DOHH2 (cell line): ENCODE measurements around the gene KIF26B.

Experiments used
- H3F3A ChIP-seq: fragments of 200-600 bp; sonication (generic), shearing (Covaris generic); 2 replicates; pipeline ENCODE4 v1.6.0; 2016; ENCODE audit warnings: antibody characterized with exemption, mild to moderate bottlenecking; ENCODE audit not compliant: control insufficient read depth, insufficient read depth
- H3K27ac ChIP-seq: fragments of 200-600 bp; sonication (generic); 2 replicates; pipeline ENCODE4 v1.5.1; 2014; ENCODE audit warnings: low read depth, mild to moderate bottlenecking, low read length, moderate library complexity
- H3K27me3 ChIP-seq: fragments of 200-600 bp; sonication (generic); 2 replicates; pipeline ENCODE4 v1.6.1; 2014; ENCODE audit warnings: mild to moderate bottlenecking, low read length, mixed read lengths; ENCODE audit not compliant: control insufficient read depth
- H3K36me3 ChIP-seq: fragments of 200-600 bp; sonication (generic); 2 replicates; pipeline ENCODE4 v1.6.1; 2014; ENCODE audit warnings: mild to moderate bottlenecking, low read length, moderate library complexity, mixed read lengths; ENCODE audit not compliant: control insufficient read depth
- H3K4me1 ChIP-seq: fragments of 200-600 bp; sonication (generic); 2 replicates; pipeline ENCODE4 v1.6.1; 2014; ENCODE audit warnings: mild to moderate bottlenecking, low read length, mixed read lengths; ENCODE audit not compliant: control insufficient read depth
- H3K4me2 ChIP-seq: fragments of 200-600 bp; sonication (generic); 2 replicates; pipeline ENCODE4 v1.6.0; 2014; ENCODE audit warnings: mild to moderate bottlenecking, low read length, moderate library complexity
- H3K4me3 ChIP-seq: fragments of 200-600 bp; sonication (generic); 2 replicates; pipeline ENCODE4 v1.5.1; 2014; ENCODE audit warnings: mild to moderate bottlenecking, low read length, mixed read lengths
- H3K79me2 ChIP-seq: fragments of 200-600 bp; sonication (generic); 2 replicates; pipeline ENCODE4 v1.6.1; 2014; ENCODE audit warnings: mild to moderate bottlenecking, low read length, mixed read lengths; ENCODE audit not compliant: control insufficient read depth
- H3K9me2 ChIP-seq: fragments of 200-600 bp; sonication (generic); replicated peaks from 2 replicates; pipeline ENCODE4 v1.6.1; 2014; ENCODE audit warnings: mild to moderate bottlenecking, low read length, mixed read lengths; ENCODE audit not compliant: control insufficient read depth
- H3K9me3 ChIP-seq: fragments of 200-600 bp; sonication (generic); 2 replicates; pipeline ENCODE4 v1.6.1; 2014; ENCODE audit warnings: antibody characterized with exemption, low read length, mixed read lengths; ENCODE audit not compliant: control insufficient read depth, insufficient read depth
- H4K20me1 ChIP-seq: fragments of 200-600 bp; sonication (generic); 2 replicates; pipeline ENCODE4 v1.6.0; 2014; ENCODE audit warnings: low read depth, mild to moderate bottlenecking, antibody characterized with exemption, low read length, moderate library complexity; ENCODE audit not compliant: control insufficient read depth, insufficient read depth
- EZH2phosphoT487 ChIP-seq: fragments of 200-600 bp; sonication (generic); IDR thresholded peaks from 2 replicates; pipeline ENCODE4 v1.6.1; 2017; ENCODE audit warnings: borderline replicate concordance, mild to moderate bottlenecking, antibody characterized with exemption, low read length, moderate library complexity, mixed read lengths
- TF ChIP-seq, protein P1 (sequence below): fragments of 200-600 bp; sonication (generic); IDR thresholded peaks from one replicate; pipeline ENCODE4 v1.5.1; 2014; ENCODE audit warnings: antibody characterized with exemption, mild to moderate bottlenecking, low read depth, low read length; ENCODE audit not compliant: poor library complexity, severe bottlenecking

The KIF26B gene

DNA sequence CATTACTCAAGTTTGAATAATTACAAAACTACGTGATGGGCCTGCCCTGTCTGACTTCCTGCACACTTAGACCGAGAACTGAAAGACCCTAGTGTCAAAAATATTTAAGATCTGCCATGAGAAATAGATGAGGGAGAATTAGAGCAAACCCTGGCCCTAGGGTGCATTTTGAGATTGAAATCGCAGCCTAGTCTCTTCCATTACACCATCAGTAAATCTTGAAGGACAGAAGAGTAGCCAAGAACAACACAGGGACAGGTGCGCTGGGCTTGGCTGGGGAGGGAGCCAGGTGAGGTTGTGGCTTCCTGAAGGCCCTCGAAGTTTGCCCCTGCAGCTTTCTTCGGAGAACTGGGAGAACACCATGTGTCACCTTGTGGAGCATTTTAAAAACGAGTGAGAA, 36.7 kb upstream of the KIF26B start:
- H3K4me2 ChIP-seq = no peak overlapping the region
- no peak overlapping the region for H3K4me3 ChIP-seq
- no peaks in the 10 kb centered on the region for H3K9me2 ChIP-seq

DNA sequence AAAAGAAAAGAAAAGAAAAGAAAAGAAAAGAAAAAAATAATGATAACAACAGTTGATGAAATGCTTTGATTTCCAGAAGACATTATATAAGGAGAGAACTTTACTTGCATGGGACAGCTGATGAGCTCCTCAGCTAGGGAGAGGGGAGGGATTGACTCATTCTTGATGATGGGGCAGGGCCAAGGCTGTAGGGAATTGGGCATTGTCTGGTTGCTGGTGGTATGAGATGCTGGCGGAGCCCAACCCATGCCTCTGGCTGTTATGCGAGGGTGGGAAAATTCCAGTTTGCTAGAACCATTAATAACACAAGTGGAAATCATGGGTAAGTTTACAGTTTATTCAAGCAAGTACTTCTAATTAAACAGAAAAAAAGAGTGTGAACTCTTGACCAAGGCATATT, 36.0 kb upstream of the KIF26B start:
- Histone ChIP-seq H3K4me1 (peaks cover 7% of the 10 kb centered on the region), H3K36me3 (no peaks in the 10 kb centered on the region), H4K20me1 (no peaks in the 10 kb centered on the region), H3K4me3 (no peak overlapping the region), H3F3A (no peaks in the 10 kb centered on the region), H3K27me3 (no peaks in the 10 kb centered on the region), H3K27ac (no peak overlapping the region), H3K9me3 (no peaks in the 10 kb centered on the region), H3K4me2 (no peak overlapping the region), H3K9me2 (no peaks in the 10 kb centered on the region), H3K79me2 (no peaks in the 10 kb centered on the region)
- TF ChIP-seq EZH2phosphoT487 = no peak
- TF ChIP-seq, protein P1, sequence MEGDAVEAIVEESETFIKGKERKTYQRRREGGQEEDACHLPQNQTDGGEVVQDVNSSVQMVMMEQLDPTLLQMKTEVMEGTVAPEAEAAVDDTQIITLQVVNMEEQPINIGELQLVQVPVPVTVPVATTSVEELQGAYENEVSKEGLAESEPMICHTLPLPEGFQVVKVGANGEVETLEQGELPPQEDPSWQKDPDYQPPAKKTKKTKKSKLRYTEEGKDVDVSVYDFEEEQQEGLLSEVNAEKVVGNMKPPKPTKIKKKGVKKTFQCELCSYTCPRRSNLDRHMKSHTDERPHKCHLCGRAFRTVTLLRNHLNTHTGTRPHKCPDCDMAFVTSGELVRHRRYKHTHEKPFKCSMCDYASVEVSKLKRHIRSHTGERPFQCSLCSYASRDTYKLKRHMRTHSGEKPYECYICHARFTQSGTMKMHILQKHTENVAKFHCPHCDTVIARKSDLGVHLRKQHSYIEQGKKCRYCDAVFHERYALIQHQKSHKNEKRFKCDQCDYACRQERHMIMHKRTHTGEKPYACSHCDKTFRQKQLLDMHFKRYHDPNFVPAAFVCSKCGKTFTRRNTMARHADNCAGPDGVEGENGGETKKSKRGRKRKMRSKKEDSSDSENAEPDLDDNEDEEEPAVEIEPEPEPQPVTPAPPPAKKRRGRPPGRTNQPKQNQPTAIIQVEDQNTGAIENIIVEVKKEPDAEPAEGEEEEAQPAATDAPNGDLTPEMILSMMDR = no peak

More for the DNA sequence above, 36.7 kb upstream of the KIF26B start:
- H4K20me1 ChIP-seq = no peaks in the 10 kb centered on the region
- H3K27me3 ChIP-seq = no peaks in the 10 kb centered on the region
- no peaks in the 10 kb centered on the region for H3K9me3 ChIP-seq
- no peaks in the 10 kb centered on the region for H3K36me3 ChIP-seq
- no peaks in the 10 kb centered on the region for H3F3A ChIP-seq
- H3K79me2 ChIP-seq = no peaks in the 10 kb centered on the region
- TF ChIP-seq, protein P1 = no peak
- TF ChIP-seq EZH2phosphoT487 = no peak
- peaks cover 8% of the 10 kb centered on the region for H3K4me1 ChIP-seq
- H3K27ac ChIP-seq = no peak overlapping the region

DNA sequence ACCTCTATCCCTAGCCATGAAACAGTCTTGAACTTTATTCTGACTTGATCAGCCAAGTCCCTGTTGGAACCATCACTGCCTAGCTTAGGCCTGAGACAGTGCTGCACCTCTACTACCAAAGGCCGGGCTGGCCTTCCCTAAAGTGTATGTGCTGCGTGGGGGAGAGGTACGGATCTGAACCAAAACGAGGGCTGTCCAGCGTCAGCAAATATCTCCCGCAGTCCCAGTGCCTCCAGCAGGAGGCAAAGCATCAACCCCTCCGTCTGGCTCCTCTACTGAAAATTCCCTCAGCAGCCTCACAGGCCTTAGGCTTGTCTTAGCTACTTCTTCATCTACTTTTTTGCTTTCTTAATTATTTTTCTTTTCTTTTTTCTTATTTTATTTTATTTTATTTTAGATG, 33.3 kb upstream of the KIF26B start:
- H3K36me3 ChIP-seq = no peaks in the 10 kb centered on the region
- H3K9me2 ChIP-seq = no peaks in the 10 kb centered on the region
- no peak for TF ChIP-seq EZH2phosphoT487
- TF ChIP-seq, protein P1 = no peak
- peaks cover 4% of the 10 kb centered on the region; the same call in 1 of the 2 replicates for H3K4me1 ChIP-seq
- no peak overlapping the region for H3K4me2 ChIP-seq
- H3K9me3 ChIP-seq = no peaks in the 10 kb centered on the region
- no peaks in the 10 kb centered on the region for H4K20me1 ChIP-seq
- H3K27me3 ChIP-seq = no peaks in the 10 kb centered on the region
- no peak overlapping the region for H3K4me3 ChIP-seq
- H3K79me2 ChIP-seq = no peaks in the 10 kb centered on the region
- no peak overlapping the region for H3K27ac ChIP-seq
- H3F3A ChIP-seq = 0 out of 2 replicates have a peak, but pooled peaks cover under 1% of the 10 kb centered on the region

DNA sequence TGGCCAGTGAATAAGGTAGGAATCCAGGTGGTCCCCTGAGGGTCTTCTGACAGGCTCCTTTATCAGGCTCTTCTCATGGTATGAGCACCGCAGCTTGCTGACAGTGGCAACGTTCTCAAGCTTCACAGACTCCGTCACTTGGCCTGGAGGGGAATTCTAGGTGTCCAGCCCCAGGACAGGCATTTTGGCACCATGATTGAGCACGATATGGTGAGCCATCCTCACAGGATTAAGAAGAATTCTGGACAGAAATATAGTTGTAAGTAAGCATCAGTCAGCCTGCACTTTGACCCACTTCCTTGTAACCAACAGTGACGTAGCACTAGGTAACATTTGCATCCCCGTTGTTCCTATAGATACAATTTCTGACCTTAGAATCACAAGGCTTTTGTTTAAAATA, 30.5 kb upstream of the KIF26B start:
- H3K4me3 ChIP-seq = no peak overlapping the region
- H3K27ac ChIP-seq = no peak overlapping the region
- H3K9me2 ChIP-seq = no peaks in the 10 kb centered on the region
- no peaks in the 10 kb centered on the region for H3K9me3 ChIP-seq
- H3K79me2 ChIP-seq = no peaks in the 10 kb centered on the region
- no peaks in the 10 kb centered on the region for H3K36me3 ChIP-seq
- no peaks in the 10 kb centered on the region for H3K27me3 ChIP-seq
- 0 out of 2 replicates have a peak, but pooled peaks cover 3% of the 10 kb centered on the region for H3F3A ChIP-seq
- no peak overlapping the region for H3K4me2 ChIP-seq
- TF ChIP-seq EZH2phosphoT487 = no peak
- TF ChIP-seq, protein P1 = no peak
- H4K20me1 ChIP-seq = no peaks in the 10 kb centered on the region
- H3K4me1 ChIP-seq = peaks cover 29% of the 10 kb centered on the region
